ENCODE results near the gene PEX7. TPM values are rescaled to one million over a fixed set of nuclear protein-coding genes. Genes with fewer than 3 reads are reported as not detected.

PEX7 gene
- total RNA-seq, 4 donors from 2014 or later, result 5.9 to 17.1 (median 6.9) TPM

DNA sequence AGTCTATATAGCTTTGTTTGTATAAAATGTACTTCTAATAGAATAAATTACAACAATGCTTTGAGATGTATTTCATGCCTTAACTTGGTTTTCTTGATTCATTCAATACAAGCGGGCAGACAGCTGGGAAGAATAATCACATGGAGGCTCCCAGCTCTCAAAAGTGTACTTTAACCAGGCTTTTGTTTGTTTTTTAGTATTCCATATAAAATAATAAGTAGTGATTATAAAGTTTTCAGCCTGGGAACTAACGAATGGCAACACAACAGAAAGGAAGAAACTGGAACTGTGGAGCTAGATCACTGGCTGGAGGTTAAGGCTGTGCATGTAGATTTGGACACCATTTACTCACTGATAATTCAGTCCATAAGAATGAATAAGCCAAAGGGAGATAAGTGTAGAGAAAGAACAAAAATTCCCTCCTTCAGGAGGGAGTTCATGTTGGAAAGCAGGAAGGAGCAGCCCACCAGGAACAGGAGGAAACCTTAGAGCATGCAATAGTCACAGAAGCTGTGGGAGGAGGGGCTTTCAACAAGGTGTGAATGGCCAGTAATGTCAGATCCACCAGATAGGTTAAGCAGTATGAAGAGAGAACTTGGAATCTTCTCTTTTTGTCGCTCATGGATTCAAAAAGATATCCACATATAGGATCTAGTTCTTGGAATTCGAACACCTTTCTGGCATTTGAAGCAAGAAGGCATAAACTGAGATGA is 58.5 kb downstream of the PEX7 start:
- H3K9me3 ChIP-seq, result peaks cover 0 to 11% (median 0%) of the 10 kb centered on the region in 3 donors
- H3K36me3 ChIP-seq, result no peaks in the 10 kb centered on the region
- H3K27ac ChIP-seq, result no peak overlapping the region
- WGBS, 2 donors (ENCODE audit: low coverage in 1 of 2), result 66 to 97% methylated on average over 4 of the region's 4 CpGs
- TF ChIP-seq EP300 (IDR thresholded peaks at IDR 0.05) (no peak), POLR2A (IDR thresholded peaks at IDR 0.05) (no peak), POLR2AphosphoS5 (IDR thresholded peaks at IDR 0.05) (no peak)
- TF ChIP-seq, protein P1, sequence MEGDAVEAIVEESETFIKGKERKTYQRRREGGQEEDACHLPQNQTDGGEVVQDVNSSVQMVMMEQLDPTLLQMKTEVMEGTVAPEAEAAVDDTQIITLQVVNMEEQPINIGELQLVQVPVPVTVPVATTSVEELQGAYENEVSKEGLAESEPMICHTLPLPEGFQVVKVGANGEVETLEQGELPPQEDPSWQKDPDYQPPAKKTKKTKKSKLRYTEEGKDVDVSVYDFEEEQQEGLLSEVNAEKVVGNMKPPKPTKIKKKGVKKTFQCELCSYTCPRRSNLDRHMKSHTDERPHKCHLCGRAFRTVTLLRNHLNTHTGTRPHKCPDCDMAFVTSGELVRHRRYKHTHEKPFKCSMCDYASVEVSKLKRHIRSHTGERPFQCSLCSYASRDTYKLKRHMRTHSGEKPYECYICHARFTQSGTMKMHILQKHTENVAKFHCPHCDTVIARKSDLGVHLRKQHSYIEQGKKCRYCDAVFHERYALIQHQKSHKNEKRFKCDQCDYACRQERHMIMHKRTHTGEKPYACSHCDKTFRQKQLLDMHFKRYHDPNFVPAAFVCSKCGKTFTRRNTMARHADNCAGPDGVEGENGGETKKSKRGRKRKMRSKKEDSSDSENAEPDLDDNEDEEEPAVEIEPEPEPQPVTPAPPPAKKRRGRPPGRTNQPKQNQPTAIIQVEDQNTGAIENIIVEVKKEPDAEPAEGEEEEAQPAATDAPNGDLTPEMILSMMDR (IDR thresholded peaks at IDR 0.05), result no peak
- no peak for ATAC-seq
- H3K4me1 ChIP-seq, result no peaks in the 10 kb centered on the region
- no peak overlapping the region for H3K4me3 ChIP-seq
- no peaks in the 10 kb centered on the region for H3K27me3 ChIP-seq

DNA sequence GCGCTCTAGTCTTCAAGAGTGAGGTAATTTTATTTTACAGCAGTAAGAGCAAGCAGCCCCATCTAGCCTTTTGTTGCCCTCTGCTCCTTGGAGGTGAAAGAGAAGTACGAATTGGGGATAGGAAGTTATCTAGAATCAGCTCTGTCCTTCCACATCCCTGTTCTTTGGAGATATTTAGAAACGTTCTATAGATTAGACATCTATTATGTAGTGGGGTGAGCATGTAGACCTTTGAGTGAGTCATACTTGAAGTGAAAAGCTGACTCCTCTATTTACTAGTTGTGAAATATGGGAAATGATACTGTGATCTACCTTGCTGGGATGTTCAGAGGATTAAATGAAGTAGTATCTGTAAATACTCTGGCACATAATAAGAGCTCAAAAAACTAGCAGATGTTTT is 63.7 kb downstream of the PEX7 start:
- H3K4me3 ChIP-seq, result no peak overlapping the region
- H3K36me3 ChIP-seq, result peaks cover 0 to 4% of the 10 kb centered on the region in 2 donors
- TF ChIP-seq EP300 (IDR thresholded peaks at IDR 0.05) (no peak), POLR2AphosphoS5 (IDR thresholded peaks at IDR 0.05) (no peak), POLR2A (IDR thresholded peaks at IDR 0.05) (no peak)
- TF ChIP-seq, protein P1 (IDR thresholded peaks at IDR 0.05), result no peak
- H3K27me3 ChIP-seq, result no peaks in the 10 kb centered on the region
- no peak for ATAC-seq
- 83 to 84% methylated on average over 3 of the region's 3 CpGs for WGBS, 2 donors (ENCODE audit: low coverage in 1 of 2)
- H3K27ac ChIP-seq, result no peak overlapping the region
- H3K4me1 ChIP-seq, result peaks cover 0 to 4% (median 0%) of the 10 kb centered on the region in 3 donors
- H3K9me3 ChIP-seq, result no peaks in the 10 kb centered on the region

DNA sequence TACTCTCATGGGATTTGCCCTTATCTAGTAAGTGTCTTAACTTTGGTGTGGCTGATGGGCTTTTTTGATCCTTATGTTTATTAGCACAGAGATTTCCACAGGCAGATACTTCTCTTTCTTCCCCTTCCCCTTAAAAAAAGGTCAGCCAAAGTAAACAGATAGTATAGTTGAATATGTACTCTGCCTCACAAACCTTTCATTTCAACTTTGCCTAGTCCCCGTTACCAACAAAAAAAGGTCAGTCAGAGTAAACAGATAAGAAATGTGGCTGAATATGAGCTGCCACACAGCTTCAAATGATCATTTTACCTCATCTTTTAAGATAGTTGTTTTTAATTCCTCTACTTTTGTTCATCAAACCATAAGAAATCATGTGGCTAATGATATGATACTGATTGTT is 65.6 kb downstream of the PEX7 start:
- Histone ChIP-seq H3K27me3 (no peaks in the 10 kb centered on the region), H3K36me3 (peaks cover 0 to 4% of the 10 kb centered on the region in 2 donors), H3K27ac (no peak overlapping the region), H3K9me3 (no peaks in the 10 kb centered on the region), H3K4me1 (peaks cover 0 to 4% (median 0%) of the 10 kb centered on the region in 3 donors), H3K4me3 (no peak overlapping the region)
- ATAC-seq, result no peak
- 72% methylated on average over 1 of the region's 1 CpG; no CpG with 5 or more reads in 1 of the 2 donors for WGBS, 2 donors (ENCODE audit: low coverage in 1 of 2)
- no peak for TF ChIP-seq POLR2AphosphoS5 (IDR thresholded peaks at IDR 0.05)
- TF ChIP-seq, protein P1 (IDR thresholded peaks at IDR 0.05), result no peak
- TF ChIP-seq POLR2A (IDR thresholded peaks at IDR 0.05), result no peak
- no peak for TF ChIP-seq EP300 (IDR thresholded peaks at IDR 0.05)

DNA sequence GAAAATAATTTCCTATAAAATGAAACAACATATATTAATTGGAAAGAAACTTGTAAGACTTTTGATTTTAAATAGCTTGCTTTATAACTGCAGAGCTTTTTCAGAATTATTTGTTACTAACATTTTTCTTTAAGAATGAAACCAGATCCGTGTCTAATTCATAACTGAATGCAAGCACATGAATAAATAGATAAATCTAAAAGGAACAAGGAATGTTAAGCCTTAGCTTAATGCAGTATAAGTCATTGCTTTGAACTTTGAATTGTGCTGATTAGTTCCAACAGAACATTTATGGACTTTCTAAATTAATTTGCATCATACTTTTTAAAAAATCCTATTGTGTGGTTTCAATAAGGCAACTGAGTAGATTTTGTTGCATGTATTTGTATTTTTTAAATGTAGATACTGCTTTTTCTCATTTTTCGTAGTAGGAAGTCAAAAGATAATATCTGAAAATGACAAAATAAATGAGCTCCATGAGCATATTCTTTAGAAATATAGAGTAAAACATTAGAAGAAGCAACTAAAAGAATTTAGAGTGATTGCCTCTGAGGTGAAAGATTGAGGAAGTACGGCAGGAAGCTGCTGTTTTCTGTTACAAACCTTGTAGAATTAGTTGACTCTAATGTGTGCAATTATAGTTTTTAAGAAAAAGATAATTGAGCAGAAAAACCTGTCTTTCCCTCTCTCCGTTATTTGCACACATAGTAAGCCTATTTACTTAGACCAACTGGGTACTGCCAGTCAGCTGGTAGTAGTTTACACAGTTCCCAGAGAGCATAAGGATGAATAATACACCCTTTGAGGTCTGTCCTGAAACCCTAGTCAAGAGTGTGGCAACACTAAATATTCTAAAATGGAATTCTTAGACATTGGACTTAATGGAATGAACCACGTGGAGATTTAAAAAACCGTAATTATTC is 67.1 kb downstream of the PEX7 start:
- WGBS, 2 donors (ENCODE audit: low coverage in 1 of 2), result 63 to 70% methylated on average over 6 of the region's 6 CpGs
- no peaks in the 10 kb centered on the region for H3K27me3 ChIP-seq

More for the DNA sequence above, 67.1 kb downstream of the PEX7 start:
- Histone ChIP-seq H3K4me3 (no peak overlapping the region), H3K9me3 (no peaks in the 10 kb centered on the region), H3K36me3 (peaks cover 0 to 4% of the 10 kb centered on the region in 2 donors), H3K4me1 (peaks cover 0 to 4% (median 0%) of the 10 kb centered on the region in 3 donors), H3K27ac (no peak overlapping the region)
- TF ChIP-seq EP300 (IDR thresholded peaks at IDR 0.05) (no peak), POLR2AphosphoS5 (IDR thresholded peaks at IDR 0.05) (no peak), POLR2A (IDR thresholded peaks at IDR 0.05) (no peak)
- TF ChIP-seq, protein P1 (IDR thresholded peaks at IDR 0.05), result no peak
- ATAC-seq, result no peak
